HepG2 (cell line): ENCODE measurements around the gene C1QTNF6. TPM values are rescaled to one million over a fixed set of nuclear protein-coding genes. Genes with fewer than 3 reads are reported as not detected.

Source experiments
- ATAC-seq: fragments of 200-7000 bp; cut with Tn5 transposase; 3 replicates; pipeline ENCODE4 v1.9.1; 2020; ENCODE audit warnings: mild to moderate bottlenecking, moderate library complexity
- BruUV-seq: library from RNA; stranded (reverse); fragments of 400-500 nt; replicated peaks from 2 replicates; lab custom pipeline; 2021; lab: Mats Ljungman, UMichigan
- CTCF ChIA-PET: fragments of 300-600 bp; formaldehyde crosslinking; extraction: SDS; loops from one replicate; lab custom pipeline; 2021; ENCODE audit warnings: low total read pairs, inconsistent platforms, low intra/inter-chr PET ratio; lab: Yijun Ruan, JAX
- POLR2A ChIA-PET: fragments of 350-600 bp; sonication (Branson Sonifier 250); formaldehyde crosslinking; loops from one replicate; lab custom pipeline; 2020; ENCODE audit warnings: antibody characterized with exemption, inconsistent platforms; lab: Yijun Ruan, JAX
- DNase-seq: peaks from one replicate; pipeline ENCODE4 v3.0.0-alpha.2; 2015; ENCODE audit warnings: low spot score
- FAIRE-seq: peaks from 3 replicates; lab custom pipeline; 2011; peaks lifted over from hg19 to GRCh38; lab: Jason Lieb, UNC
- H2AFZ ChIP-seq: one replicate; pipeline ENCODE4 v1.6.1; 2011; ENCODE audit warnings: low read length, inconsistent platforms
- H3K27ac ChIP-seq: fragments of 300-600 bp; 3 replicates; pipeline ENCODE4 v1.8.0; 2011; ENCODE audit warnings: mixed run types, mild to moderate bottlenecking, mixed read lengths, low read length, inconsistent platforms; ENCODE audit not compliant: insufficient read depth; ENCODE audit errors: extremely low read length
- H3K27me3 ChIP-seq, 2 experiments: fragments of 200-600 bp in 1 of 2; 2 replicates in 1 of 2; 3 replicates in 1 of 2; pipeline versions ENCODE4 v1.6.0 to v1.8.0; 2011; ENCODE audit warnings: low read length in 2 of 2, mild to moderate bottlenecking in 2 of 2, moderate library complexity in 2 of 2, inconsistent platforms in 1 of 2; ENCODE audit not compliant: insufficient read depth in 2 of 2, control insufficient read depth in 1 of 2
- H3K36me3 ChIP-seq, 2 experiments: fragments of 200-600 bp in 1 of 2; replicated peaks in 1 of 2; 2 replicates in 1 of 2; 3 replicates in 1 of 2; pipeline versions ENCODE4 v1.5.1 to v1.8.0; 2011; ENCODE audit warnings: low read length in 2 of 2, inconsistent platforms in 1 of 2; ENCODE audit not compliant: insufficient read depth in 2 of 2, control insufficient read depth in 1 of 2
- H3K4me1 ChIP-seq: 2 replicates; pipeline ENCODE4 v1.5.1; 2012; ENCODE audit warnings: low read length, inconsistent platforms; ENCODE audit not compliant: insufficient read depth
- H3K4me2 ChIP-seq: 2 replicates; pipeline ENCODE4 v1.6.0; 2011; ENCODE audit warnings: low read depth, low read length, inconsistent platforms
- H3K4me3 ChIP-seq, 3 experiments: fragments of 200-600 bp in 1 of 3; sonication (generic), shearing (Covaris generic) in 1 of 3; replicated peaks in 1 of 3; 2 replicates each; pipeline ENCODE4 v1.5.1; 2011 to 2016; ENCODE audit warnings: low read length in 3 of 3, inconsistent platforms in 2 of 3, low read depth in 2 of 3, mild to moderate bottlenecking in 2 of 3, control low read depth in 1 of 3, mixed read lengths in 1 of 3; ENCODE audit not compliant: insufficient read depth in 1 of 3
- H3K79me2 ChIP-seq: one replicate; pipeline ENCODE4 v1.6.1; 2011; ENCODE audit warnings: low read length, inconsistent platforms; ENCODE audit not compliant: insufficient read depth
- H3K9ac ChIP-seq: 2 replicates; pipeline ENCODE4 v1.6.0; 2011; ENCODE audit warnings: mild to moderate bottlenecking, low read depth, low read length, inconsistent platforms; ENCODE audit not compliant: insufficient read depth
- H3K9me3 ChIP-seq: 2 replicates; pipeline ENCODE4 v1.5.1; 2012; ENCODE audit warnings: mild to moderate bottlenecking, low read length
- H4K20me1 ChIP-seq: 2 replicates; pipeline ENCODE4 v1.6.0; 2011; ENCODE audit warnings: inconsistent platforms, mild to moderate bottlenecking, low read length, moderate library complexity; ENCODE audit not compliant: insufficient read depth
- MZF1 ChIP-seq: sonication (generic); formaldehyde crosslinking; IDR thresholded peaks from 2 replicates; pipeline ENCODE4 v1.8.1; 2023; ENCODE audit warnings: mild to moderate bottlenecking, missing genetic modification reagents, borderline replicate concordance
- ZNF879 ChIP-seq: sonication (generic); formaldehyde crosslinking; IDR thresholded peaks from 2 replicates; pipeline ENCODE4 v1.8.1; 2023; ENCODE audit warnings: missing genetic modification reagents
- WGBS: methylation state at CpG from one replicate; pipeline ENCODE4 v1.1.6; 2017; ENCODE audit warnings: low lambda C conversion rate; 5-methylcytosine and 5-hydroxymethylcytosine counted together
- in situ Hi-C: cut with HindIII; loops from 2 replicates; pipeline ENCODE4 v1.10.0; 2017; ENCODE audit warnings: low pct_unique_long_range_greater_than_20kb; ENCODE audit not compliant: extremely low pct_ligation_motif_present
- intact Hi-C: fragments of 100-400 bp; cut with micrococcal nuclease; formaldehyde crosslinking; loops from one replicate; pipeline ENCODE4 v1.10.0; 2022; ENCODE audit not compliant: unreplicated experiment
- polyA plus RNA-seq, 8 experiments: library from polyadenylated mRNA; depleted of rRNA in 3 of 8; stranded (reverse) in 7 of 8; unstranded in 1 of 8; fragments of >200 nt; fragmentation: Illumina TruSeq in 4 of 8; extraction: Trizol in 4 of 8; gene quantifications; 2 replicates each; pipeline versions ENCODE4 v1.2.1 to v1.2.3, GENCODE V29; 2011 to 2016; ENCODE audit warnings: low read depth in 4 of 8, missing spikeins in 1 of 8, mixed read lengths in 1 of 8; ENCODE audit not compliant: insufficient read depth in 1 of 8
- total RNA-seq, 5 experiments: library from RNA; depleted of rRNA; stranded (reverse); fragments of >200 nt; fragmentation: Illumina TruSeq; extraction: Trizol; gene quantifications; 2 replicates each; pipeline ENCODE4 v1.2.3, GENCODE V29; 2016; ENCODE audit warnings: low read depth in 1 of 5
- TF ChIP-seq, protein P1 (sequence below): sonication (generic); formaldehyde crosslinking; IDR thresholded peaks from 2 replicates; pipeline ENCODE4 v1.4.0; 2020; ENCODE audit warnings: missing genetic modification reagents, low read depth, mild to moderate bottlenecking, borderline replicate concordance

Gene C1QTNF6
- total and polyA plus RNA-seq, 2 of the 13 experiments (the other 11 are each of a cell fraction or from before 2014, with no cell fraction given) = 2.7 to 6.9 TPM

DNA sequence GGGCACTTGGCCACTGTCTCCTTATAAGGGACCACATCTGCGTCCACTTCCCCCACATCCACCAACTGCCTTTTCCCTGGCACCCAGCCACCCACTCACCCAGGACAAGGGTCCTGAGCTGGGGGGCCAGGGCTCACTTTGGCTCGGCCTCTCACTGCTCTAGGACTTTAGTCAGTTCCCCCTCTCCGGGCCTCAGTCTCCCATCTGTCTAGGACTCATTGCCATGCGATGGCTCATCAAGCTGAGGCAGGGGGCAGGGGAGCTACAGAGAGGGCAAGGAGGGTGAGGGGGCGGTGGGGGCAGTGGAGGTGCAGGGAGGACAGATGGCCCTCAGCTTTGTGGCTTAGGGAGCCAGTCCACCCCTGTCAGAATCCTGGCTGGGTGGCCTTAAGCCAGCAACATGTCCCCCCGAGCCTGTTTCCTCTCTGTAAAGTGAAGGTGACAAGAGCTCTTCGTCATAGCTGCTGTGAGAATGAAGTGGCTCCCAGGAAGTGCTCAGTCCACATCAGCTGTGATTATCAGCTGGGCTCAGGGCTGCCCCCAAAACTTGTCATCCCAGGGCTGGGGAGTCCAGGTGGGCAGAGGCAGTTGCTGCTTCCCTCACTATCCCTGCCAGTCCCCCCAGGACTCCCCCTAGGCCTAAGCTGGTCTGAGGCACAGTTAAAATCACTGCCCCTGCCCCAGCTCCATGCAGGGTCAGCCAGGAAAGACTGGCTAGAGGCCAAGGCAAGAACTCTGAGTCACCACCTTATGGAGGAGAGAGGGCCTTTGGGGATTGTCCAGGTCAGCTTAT, 41.2 kb upstream of the C1QTNF6 start:
- intact Hi-C loops (no loop called here), in situ Hi-C loops (no loop called here)
- no peak overlapping the region for H3K27ac ChIP-seq
- ATAC-seq (no peak), FAIRE-seq (no peak), DNase-seq (no peak)
- peaks cover 22% of the 10 kb centered on the region for H3K4me1 ChIP-seq
- H3K27me3 ChIP-seq = peaks cover 3 to 6% of the 10 kb centered on the region in 2 experiments; a peak in 3 of 5 replicates
- TF ChIP-seq, protein P1, sequence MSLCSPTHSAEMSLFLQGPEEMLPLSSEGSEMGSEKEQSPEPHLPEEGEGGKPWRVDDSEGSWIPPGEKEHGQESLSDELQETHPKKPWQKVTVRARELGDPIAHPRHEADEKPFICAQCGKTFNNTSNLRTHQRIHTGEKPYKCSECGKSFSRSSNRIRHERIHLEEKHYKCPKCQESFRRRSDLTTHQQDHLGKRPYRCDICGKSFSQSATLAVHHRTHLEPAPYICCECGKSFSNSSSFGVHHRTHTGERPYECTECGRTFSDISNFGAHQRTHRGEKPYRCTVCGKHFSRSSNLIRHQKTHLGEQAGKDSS (CRISPR knock-in tag) = peak; percentile 63; the same call in 1 of the 2 replicates
- no peak for TF ChIP-seq ZNF879 (CRISPR knock-in tag)
- H3K4me3 ChIP-seq = no peak overlapping the region
- no peaks in the 10 kb centered on the region; a peak in 1 of 5 replicates for H3K36me3 ChIP-seq
- ChIA-PET POLR2A (interaction anchor here (1.2 kb wide), 1 partner anchor 29 kb away, joined by 4 read pairs; no protein-coding TSS in a partner anchor), CTCF (no interaction called here)
- H4K20me1 ChIP-seq = no peaks in the 10 kb centered on the region
- no peak overlapping the region for H3K4me2 ChIP-seq
- BruUV-seq = no TSS peak
- no peaks in the 10 kb centered on the region for H3K79me2 ChIP-seq
- H2AFZ ChIP-seq = no peak overlapping the region
- WGBS = 15% methylated on average over 5 of the region's 7 CpGs
- no peak overlapping the region for H3K9ac ChIP-seq
- H3K9me3 ChIP-seq = no peaks in the 10 kb centered on the region

DNA sequence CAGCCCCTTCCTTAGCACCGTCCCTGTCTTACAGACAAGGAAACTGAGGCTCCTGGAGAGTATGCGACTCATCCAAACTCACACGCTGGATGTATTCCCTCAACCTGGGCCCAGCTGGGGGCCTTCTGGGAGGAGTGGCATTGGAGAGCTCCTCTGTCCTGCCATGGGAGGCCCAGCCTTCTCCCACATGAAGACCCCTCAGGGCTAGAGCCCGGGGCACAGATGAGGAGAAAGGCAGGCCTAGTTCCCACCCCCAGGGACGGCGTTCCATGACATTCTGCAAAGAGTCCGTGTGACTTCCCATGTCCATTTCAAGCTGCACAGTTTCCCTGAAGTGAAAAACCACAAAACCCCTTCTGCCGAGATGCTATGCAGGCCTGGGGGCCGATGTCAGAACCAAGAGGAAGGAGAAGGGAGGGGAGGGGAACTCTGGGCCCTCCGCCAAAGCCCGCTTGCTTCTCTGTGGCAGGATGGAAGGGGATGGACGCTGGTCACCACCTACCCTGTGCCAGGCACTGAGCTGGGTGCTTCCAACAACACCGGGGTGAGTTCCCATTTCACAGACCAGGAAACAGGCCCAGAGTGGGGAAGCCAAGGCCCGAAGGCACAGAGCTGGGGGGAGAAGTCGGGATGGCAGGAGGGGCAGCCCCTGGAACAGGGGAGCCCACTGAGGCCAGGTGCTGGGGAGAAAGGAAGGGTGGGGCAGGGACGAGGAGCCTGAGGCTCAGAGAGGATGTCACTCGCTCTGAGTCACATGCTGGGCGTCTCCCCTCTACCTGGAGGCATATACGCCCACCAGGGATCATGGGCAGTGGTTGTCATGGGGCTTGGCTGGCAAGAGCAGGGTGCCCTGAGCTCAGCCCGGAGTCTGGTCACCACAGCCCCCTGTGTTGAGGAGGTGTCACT, 40.3 kb upstream of the C1QTNF6 start:
- intact Hi-C loops (no loop called here), in situ Hi-C loops (no loop called here)
- DNase-seq (no peak), FAIRE-seq (no peak), ATAC-seq (no peak)
- ChIA-PET POLR2A (interaction anchor here (1.2 kb wide), 1 partner anchor 29 kb away, joined by 4 read pairs; no protein-coding TSS in a partner anchor), CTCF (no interaction called here)
- no peak overlapping the region for H3K4me3 ChIP-seq
- 5% methylated on average over 4 of the region's 20 CpGs for WGBS
- H3K4me2 ChIP-seq = no peak overlapping the region
- peaks cover 22% of the 10 kb centered on the region for H3K4me1 ChIP-seq
- H3K36me3 ChIP-seq = no peaks in the 10 kb centered on the region; a peak in 1 of 5 replicates
- H4K20me1 ChIP-seq = no peaks in the 10 kb centered on the region
- no peak overlapping the region for H3K27ac ChIP-seq
- no peaks in the 10 kb centered on the region for H3K79me2 ChIP-seq
- no peaks in the 10 kb centered on the region for H3K9me3 ChIP-seq
- BruUV-seq = no TSS peak
- peaks cover 2 to 6% of the 10 kb centered on the region in 2 experiments; a peak in 3 of 5 replicates for H3K27me3 ChIP-seq
- no peak for TF ChIP-seq MZF1 (CRISPR knock-in tag)
- H3K9ac ChIP-seq = no peak overlapping the region
- no peak overlapping the region for H2AFZ ChIP-seq
